Astrocyte (in vitro differentiated cells and primary cell): Measurements from ENCODE around the gene GPC5. TPM values are rescaled to one million over a fixed set of nuclear protein-coding genes. Genes with fewer than 3 reads are reported as not detected.

Source experiments
- DNase-seq: peaks from one replicate; pipeline ENCODE4 v3.0.0-alpha.2; 2010; ENCODE audit warnings: low read depth
- FAIRE-seq: peaks from 2 replicates; lab custom pipeline; 2011; peaks lifted over from hg19 to GRCh38; lab: Jason Lieb, UNC
- H2AFZ ChIP-seq: 2 replicates; pipeline ENCODE4 v1.6.0; 2012; ENCODE audit warnings: low read depth, low read length, inconsistent platforms
- H3K27ac ChIP-seq: 2 replicates; pipeline ENCODE4 v1.5.1; 2011; ENCODE audit warnings: low read depth, low read length, inconsistent platforms
- H3K27me3 ChIP-seq: 2 replicates; pipeline ENCODE4 v1.6.0; 2011; ENCODE audit warnings: low read length, inconsistent platforms; ENCODE audit not compliant: insufficient read depth
- H3K36me3 ChIP-seq: 2 replicates; pipeline ENCODE4 v1.5.1; 2011; ENCODE audit warnings: low read length, inconsistent platforms; ENCODE audit not compliant: insufficient read depth
- H3K4me1 ChIP-seq: 2 replicates; pipeline ENCODE4 v1.5.1; 2011; ENCODE audit warnings: low read length, inconsistent platforms; ENCODE audit not compliant: insufficient read depth
- H3K4me2 ChIP-seq: 2 replicates; pipeline ENCODE4 v1.6.0; 2012; ENCODE audit warnings: low read length, inconsistent platforms
- H3K4me3 ChIP-seq: 2 replicates; pipeline ENCODE4 v1.5.1; 2011; ENCODE audit warnings: low read depth, mild to moderate bottlenecking, low read length, inconsistent platforms; ENCODE audit not compliant: insufficient read depth
- H3K79me2 ChIP-seq: 2 replicates; pipeline ENCODE4 v1.6.0; 2012; ENCODE audit warnings: mild to moderate bottlenecking, low read length, inconsistent platforms; ENCODE audit not compliant: insufficient read depth
- H3K9ac ChIP-seq: 2 replicates; pipeline ENCODE4 v1.6.0; 2012; ENCODE audit warnings: mild to moderate bottlenecking, low read length, inconsistent platforms
- H3K9me3 ChIP-seq: 2 replicates; pipeline ENCODE4 v1.5.1; 2012; ENCODE audit warnings: low read depth, mild to moderate bottlenecking, low read length, inconsistent platforms; ENCODE audit not compliant: insufficient read depth
- H4K20me1 ChIP-seq: 2 replicates; pipeline ENCODE4 v1.6.0; 2012; ENCODE audit warnings: low read length, inconsistent platforms; ENCODE audit not compliant: insufficient read depth
- H3K27ac Mint-ChIP-seq: one replicate; pipeline ENCODE4 v1.8.0; 2021; ENCODE audit warnings: mild to moderate bottlenecking, mixed read lengths; ENCODE audit not compliant: unreplicated experiment
- H3K27me3 Mint-ChIP-seq: one replicate; pipeline ENCODE4 v1.8.0; 2021; ENCODE audit warnings: low read depth, mixed read lengths; ENCODE audit not compliant: unreplicated experiment
- H3K36me3 Mint-ChIP-seq: one replicate; pipeline ENCODE4 v1.8.0; 2021; ENCODE audit warnings: low read depth, mixed read lengths; ENCODE audit not compliant: unreplicated experiment
- H3K4me1 Mint-ChIP-seq: one replicate; pipeline ENCODE4 v1.8.0; 2021; ENCODE audit warnings: low read depth, mixed read lengths; ENCODE audit not compliant: unreplicated experiment
- H3K4me3 Mint-ChIP-seq: one replicate; pipeline ENCODE4 v1.8.0; 2021; ENCODE audit warnings: mild to moderate bottlenecking, moderate library complexity, mixed read lengths; ENCODE audit not compliant: unreplicated experiment
- H3K9me3 Mint-ChIP-seq: one replicate; pipeline ENCODE4 v1.8.0; 2021; ENCODE audit warnings: mild to moderate bottlenecking, mixed read lengths; ENCODE audit not compliant: unreplicated experiment
- EZH2 ChIP-seq: IDR thresholded peaks from 2 replicates; pipeline ENCODE4 v1.6.1; 2012; ENCODE audit warnings: mild to moderate bottlenecking, low read length, inconsistent platforms; ENCODE audit not compliant: insufficient read depth
- total RNA-seq: library from RNA; stranded (reverse); gene quantifications from 2 replicates; pipeline ENCODE4 v1.2.1, GENCODE V29; 2021
- TF ChIP-seq, protein P1 (sequence below): IDR thresholded peaks from 2 replicates; pipeline ENCODE4 v1.5.1; 2011; ENCODE audit warnings: low read depth, mild to moderate bottlenecking, inconsistent platforms, low read length, moderate library complexity; ENCODE audit not compliant: insufficient read depth

GPC5 gene
- total RNA-seq, 1 donor from 2014 or later, result 1.1 TPM

DNA sequence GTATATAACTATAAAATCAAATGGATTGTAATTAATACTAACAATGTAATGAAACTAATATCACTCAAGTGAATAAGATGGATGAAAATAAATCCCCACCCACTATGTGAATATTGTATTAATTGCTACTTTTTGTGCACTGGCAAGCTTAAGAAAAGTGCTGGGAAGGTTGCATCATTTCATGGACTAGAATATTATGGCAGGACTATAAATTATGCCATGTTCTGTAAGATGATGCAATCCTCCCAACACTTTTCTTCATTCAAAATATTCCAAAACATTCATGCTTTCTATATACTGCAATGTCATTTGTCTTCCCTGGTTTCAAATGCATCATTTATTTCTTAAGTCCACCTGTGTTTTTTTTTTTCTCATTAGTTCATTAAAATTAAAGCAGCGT is 1370.6 kb downstream of the GPC5 start:
- H3K9ac ChIP-seq, result no peak overlapping the region
- no peak overlapping the region for H3K4me2 ChIP-seq
- FAIRE-seq (no peak), DNase-seq (no peak)
- H3K27ac ChIP-seq, result no peak overlapping the region
- Mint-ChIP-seq H3K27me3 (peaks cover 1% of the 10 kb centered on the region), H3K4me1 (no peaks in the 10 kb centered on the region), H3K36me3 (no peaks in the 10 kb centered on the region), H3K4me3 (no peak overlapping the region), H3K27ac (no peak overlapping the region), H3K9me3 (peaks cover 2% of the 10 kb centered on the region)
- peaks cover 2% of the 10 kb centered on the region for H3K9me3 ChIP-seq
- H3K27me3 ChIP-seq, result no peaks in the 10 kb centered on the region
- no peaks in the 10 kb centered on the region for H3K36me3 ChIP-seq
- TF ChIP-seq, protein P1, sequence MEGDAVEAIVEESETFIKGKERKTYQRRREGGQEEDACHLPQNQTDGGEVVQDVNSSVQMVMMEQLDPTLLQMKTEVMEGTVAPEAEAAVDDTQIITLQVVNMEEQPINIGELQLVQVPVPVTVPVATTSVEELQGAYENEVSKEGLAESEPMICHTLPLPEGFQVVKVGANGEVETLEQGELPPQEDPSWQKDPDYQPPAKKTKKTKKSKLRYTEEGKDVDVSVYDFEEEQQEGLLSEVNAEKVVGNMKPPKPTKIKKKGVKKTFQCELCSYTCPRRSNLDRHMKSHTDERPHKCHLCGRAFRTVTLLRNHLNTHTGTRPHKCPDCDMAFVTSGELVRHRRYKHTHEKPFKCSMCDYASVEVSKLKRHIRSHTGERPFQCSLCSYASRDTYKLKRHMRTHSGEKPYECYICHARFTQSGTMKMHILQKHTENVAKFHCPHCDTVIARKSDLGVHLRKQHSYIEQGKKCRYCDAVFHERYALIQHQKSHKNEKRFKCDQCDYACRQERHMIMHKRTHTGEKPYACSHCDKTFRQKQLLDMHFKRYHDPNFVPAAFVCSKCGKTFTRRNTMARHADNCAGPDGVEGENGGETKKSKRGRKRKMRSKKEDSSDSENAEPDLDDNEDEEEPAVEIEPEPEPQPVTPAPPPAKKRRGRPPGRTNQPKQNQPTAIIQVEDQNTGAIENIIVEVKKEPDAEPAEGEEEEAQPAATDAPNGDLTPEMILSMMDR, result no peak
- no peak for TF ChIP-seq EZH2
- H3K4me1 ChIP-seq, result no peaks in the 10 kb centered on the region
- no peak overlapping the region for H2AFZ ChIP-seq
- no peaks in the 10 kb centered on the region for H4K20me1 ChIP-seq
- H3K4me3 ChIP-seq, result no peak overlapping the region
- no peaks in the 10 kb centered on the region for H3K79me2 ChIP-seq

DNA sequence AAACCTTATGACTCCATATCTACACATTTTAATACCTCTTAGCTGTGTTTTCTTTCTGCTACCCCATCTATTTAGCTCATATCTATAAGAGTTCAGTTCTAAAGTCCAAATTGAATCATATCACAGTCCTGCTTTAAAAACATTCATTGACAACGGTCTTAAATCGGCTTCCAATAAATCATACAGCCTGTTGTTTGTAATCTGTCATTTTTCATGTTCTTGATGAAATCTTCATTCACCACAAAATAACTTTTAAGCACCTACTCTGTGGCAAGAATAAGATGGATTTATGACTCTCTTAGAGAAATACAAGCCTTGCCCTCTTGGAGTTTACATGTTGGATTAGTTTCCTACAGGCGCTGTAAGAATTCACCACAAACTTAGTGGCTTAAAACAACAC is 1377.2 kb downstream of the GPC5 start:
- H3K4me3 ChIP-seq, result no peak overlapping the region
- H3K4me1 ChIP-seq, result no peaks in the 10 kb centered on the region
- peaks cover 3% of the 10 kb centered on the region for H3K9me3 Mint-ChIP-seq
- TF ChIP-seq, protein P1, result no peak
- no peak for TF ChIP-seq EZH2
- H3K36me3 Mint-ChIP-seq, result no peaks in the 10 kb centered on the region
- no peaks in the 10 kb centered on the region for H3K27me3 ChIP-seq
- no peaks in the 10 kb centered on the region for H3K79me2 ChIP-seq
- no peak overlapping the region for H2AFZ ChIP-seq
- DNase-seq (no peak), FAIRE-seq (no peak)
- H3K9ac ChIP-seq, result no peak overlapping the region
- H3K36me3 ChIP-seq, result no peaks in the 10 kb centered on the region
- no peak overlapping the region for H3K4me2 ChIP-seq
- H3K4me3 Mint-ChIP-seq, result no peak overlapping the region
- no peaks in the 10 kb centered on the region for H4K20me1 ChIP-seq
- H3K27ac ChIP-seq, result no peak overlapping the region
- no peaks in the 10 kb centered on the region for H3K9me3 ChIP-seq
- H3K27me3 Mint-ChIP-seq, result no peaks in the 10 kb centered on the region
- H3K4me1 Mint-ChIP-seq, result no peaks in the 10 kb centered on the region
- H3K27ac Mint-ChIP-seq, result no peak overlapping the region

DNA sequence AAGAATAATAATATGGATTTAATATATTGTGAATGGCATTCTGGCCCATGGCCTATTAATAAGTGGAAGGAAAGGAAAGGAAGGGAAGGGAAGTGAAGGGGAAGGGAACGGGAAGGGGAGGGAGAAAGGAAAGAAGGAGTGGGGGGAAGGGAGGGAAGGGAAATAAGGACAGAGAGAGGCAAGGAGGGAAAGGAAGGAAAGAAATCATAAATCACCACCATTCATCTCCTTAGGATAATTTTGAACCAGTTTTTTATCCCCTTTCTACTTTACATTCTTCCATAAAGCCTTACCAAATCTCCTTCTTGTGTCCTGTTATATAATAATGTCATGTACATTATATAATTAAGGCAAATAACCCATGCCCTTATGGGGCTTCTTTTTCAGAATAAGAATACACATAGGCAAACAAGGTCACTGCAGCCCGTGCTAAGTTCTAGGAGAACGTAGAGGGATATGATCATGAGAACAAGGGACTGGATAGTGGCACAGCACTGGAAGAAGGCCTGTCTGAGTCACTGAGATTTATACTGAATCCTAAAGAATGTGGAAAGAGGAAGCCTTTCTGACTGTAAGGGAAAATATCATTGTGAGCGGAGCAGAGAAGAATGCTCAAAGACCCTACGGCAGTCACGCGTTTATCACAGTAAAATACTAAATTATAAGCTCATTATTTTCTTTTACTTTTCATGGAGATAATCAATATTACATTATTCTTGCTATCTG is 1383.7 kb downstream of the GPC5 start:
- H3K79me2 ChIP-seq, result no peaks in the 10 kb centered on the region
- Mint-ChIP-seq H3K4me1 (peaks cover 6% of the 10 kb centered on the region), H3K27me3 (no peaks in the 10 kb centered on the region), H3K9me3 (no peaks in the 10 kb centered on the region), H3K27ac (no peak overlapping the region), H3K4me3 (no peak overlapping the region), H3K36me3 (no peaks in the 10 kb centered on the region)
- no peaks in the 10 kb centered on the region for H4K20me1 ChIP-seq
- H3K4me2 ChIP-seq, result no peak overlapping the region
- FAIRE-seq (no peak), DNase-seq (no peak)
- H3K27me3 ChIP-seq, result no peaks in the 10 kb centered on the region
- no peak overlapping the region for H3K27ac ChIP-seq
- TF ChIP-seq, protein P1, result no peak
- no peak for TF ChIP-seq EZH2
- H3K9ac ChIP-seq, result no peak overlapping the region
- no peaks in the 10 kb centered on the region for H3K9me3 ChIP-seq
- H2AFZ ChIP-seq, result no peak overlapping the region
- H3K4me3 ChIP-seq, result no peak overlapping the region
- no peaks in the 10 kb centered on the region for H3K36me3 ChIP-seq
- H3K4me1 ChIP-seq, result no peaks in the 10 kb centered on the region
